GM21825 (cell line): ENCODE measurements around the gene MIAT.
"Not testable (repeated sequence)": the region's sequence is repeated elsewhere in the genome, so short reads cannot be mapped to it uniquely, and the experiment has no call there.

ENCODE experiments used
- ATAC-seq: cut with Tn5 transposase; IDR thresholded peaks from one replicate; pipeline ENCODE4 v1.9.1; 2021; ENCODE audit warnings: mild to moderate bottlenecking, moderate library complexity; ENCODE audit not compliant: unreplicated experiment

The MIAT gene

DNA sequence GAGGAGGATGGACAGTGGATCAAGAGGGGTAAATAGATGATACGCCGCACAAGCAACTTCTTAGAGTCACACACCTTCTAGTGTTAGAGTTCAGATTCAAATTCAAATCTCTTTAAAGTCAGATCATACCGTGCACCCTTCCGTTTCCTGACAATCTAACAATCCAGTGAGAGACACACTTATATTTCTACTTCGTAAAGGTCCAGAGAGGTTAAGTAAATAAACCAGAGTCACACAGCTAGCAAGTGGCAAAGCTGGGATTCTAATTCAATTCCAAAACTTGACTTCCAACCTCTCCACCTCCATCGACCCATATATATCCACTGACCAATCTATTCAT, 34.0 kb downstream of the MIAT start:
- no peak for ATAC-seq

DNA sequence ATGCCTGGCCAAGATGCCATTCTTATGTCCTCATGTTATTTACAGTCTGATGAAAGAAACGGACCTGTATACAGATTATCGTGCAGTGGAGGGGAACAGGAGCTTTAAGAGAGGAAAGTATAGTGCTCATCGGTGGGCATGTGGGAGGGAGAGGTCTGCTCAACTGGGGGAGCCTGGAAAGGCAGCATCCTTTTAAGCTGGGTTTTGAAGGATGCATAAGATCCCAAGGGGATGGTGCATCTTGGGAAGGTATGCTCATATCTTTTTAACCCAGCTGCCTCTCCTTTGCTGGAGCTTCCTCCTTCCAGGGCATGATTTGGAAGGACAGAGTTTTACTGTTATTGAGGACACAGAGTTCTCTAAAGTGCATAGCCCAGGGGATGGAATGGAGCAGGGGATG, 34.8 kb downstream of the MIAT start:
- ATAC-seq, result no peak

DNA sequence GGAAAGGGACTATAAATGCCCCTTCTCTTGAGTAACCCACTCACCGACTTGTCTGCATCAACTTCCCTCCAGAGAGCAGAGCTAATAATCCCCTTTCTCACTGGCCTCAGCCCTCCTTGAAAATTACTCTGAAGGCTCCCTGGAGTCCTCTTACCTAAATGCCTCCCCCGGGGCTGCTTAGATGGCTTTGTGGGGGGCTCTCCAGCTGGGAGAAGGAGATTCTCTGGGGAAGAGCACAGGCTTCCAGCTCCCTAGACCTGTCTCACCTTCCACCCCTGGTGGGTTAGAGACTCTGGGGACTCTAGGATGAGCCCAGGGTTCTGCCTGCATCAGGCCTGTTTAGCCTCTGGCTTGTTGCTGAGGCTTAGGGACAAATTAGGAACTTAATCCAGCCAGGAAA, 39.8 kb downstream of the MIAT start:
- ATAC-seq, result no peak

DNA sequence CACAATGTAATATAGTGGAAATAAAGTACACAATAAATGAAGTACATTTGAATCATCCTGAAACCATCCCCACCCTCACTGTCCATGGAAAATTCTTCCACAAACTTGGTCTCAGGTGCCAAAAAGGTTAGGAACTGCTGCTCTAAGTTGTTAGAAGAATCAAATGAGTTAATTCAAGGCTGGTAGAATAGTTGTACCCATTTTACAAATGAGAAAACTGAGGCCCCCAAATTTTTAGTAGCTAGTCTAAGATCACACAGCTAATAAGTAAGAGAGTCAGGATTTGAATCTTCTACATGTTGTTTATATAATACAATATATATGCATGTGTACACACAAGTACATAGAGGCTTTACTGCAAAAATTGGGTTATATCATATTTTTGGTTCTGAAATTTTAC, 43.1 kb downstream of the MIAT start:
- no peak for ATAC-seq

DNA sequence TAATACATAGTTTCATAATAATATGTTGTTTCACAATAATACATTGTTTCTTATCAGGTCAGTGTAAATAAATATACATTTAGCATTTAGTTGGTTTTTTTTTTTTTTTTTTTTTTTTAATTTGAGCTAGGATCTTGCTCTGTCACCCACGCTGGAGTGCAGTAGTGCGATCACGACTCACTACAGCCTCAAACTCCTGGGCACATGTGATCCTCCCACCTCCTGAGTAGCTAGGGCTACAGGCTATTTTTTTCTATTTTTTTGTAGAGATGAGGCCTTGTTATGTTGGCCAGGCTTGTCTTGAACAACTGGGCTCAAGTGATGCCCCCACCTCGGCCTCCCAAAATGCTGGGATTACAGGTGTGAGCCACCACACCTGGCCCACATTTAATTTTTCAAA, 43.5 kb downstream of the MIAT start:
- no peak for ATAC-seq

DNA sequence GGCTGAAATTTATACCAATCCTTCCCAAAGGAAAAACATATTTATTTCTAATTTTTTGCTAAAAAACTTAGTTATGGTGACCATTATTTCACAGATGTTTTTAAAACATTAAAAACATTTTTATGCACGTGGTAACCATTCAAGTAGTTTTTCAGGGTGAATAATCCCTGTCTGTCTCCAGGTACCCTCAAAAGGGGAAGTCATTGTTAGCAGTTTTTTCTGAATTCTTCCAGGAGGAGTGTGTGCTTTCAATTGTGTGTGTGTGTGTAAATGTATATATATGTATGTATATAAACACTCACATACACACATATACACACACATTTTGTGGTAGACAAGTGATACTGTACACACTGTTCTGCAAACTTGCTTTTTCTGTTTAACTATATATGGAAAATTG, 43.9 kb downstream of the MIAT start:
- no peak for ATAC-seq

DNA sequence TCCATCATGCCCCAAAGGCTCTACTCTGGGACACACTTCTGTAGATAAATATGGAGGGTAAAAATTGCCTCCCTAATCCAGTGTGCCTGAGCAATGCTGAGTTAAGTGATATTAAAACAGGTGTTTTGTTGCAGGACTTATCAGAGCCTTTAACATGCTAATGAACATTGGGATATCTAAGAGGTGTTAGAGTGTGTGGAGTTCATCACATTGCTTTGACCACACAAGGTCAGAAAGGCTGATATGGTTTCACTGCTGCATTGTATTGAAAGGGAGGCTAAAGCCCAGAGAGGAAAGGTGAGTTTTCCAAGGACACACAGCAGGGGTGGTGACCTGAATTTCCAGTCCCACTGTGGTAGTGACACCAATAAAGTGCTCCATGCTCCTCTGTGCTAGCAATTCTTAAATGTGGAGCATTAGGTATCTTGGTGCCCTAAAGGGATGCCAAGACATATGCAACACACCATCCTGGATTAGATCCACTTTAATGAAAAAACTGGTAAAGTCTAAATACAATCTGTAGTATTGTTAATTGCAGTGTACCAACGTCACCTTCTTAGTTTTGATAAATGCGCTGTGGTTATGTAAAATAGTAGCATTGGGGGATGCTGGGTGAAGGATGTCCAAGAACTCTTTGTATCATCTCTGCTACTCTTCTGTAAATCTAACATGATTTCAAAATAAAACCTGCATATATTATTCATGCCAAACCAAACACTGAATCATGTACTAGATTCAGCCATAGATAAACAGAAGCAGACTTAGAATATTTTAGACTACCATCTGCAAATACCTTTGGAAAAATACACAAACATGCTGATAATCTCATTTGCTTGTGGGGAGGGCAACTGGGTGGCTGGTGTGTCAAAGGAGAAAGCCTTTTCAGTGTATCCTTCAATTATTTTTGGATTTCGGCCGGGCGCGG, 45.8 kb downstream of the MIAT start:
- no peak for ATAC-seq

DNA sequence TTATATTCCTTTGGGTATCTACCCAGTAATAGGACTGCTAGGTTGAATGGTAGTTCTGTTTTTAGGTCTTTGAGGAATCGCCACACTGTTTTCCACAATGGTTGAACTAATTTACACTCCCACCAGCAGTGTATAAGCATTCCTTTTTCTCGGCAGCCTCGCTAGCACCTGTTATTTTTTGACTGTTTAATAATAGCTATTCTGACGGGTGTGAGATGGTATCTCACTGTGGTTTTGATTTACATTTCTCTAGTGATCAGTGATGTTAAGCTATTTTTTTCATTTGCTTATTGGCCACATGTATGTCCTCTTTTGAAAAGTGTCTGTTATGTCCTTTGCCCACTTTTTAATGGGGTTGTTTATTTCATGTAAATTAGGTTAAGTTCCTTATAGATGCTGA, 48.0 kb downstream of the MIAT start:
- not testable (repeated sequence) for ATAC-seq

DNA sequence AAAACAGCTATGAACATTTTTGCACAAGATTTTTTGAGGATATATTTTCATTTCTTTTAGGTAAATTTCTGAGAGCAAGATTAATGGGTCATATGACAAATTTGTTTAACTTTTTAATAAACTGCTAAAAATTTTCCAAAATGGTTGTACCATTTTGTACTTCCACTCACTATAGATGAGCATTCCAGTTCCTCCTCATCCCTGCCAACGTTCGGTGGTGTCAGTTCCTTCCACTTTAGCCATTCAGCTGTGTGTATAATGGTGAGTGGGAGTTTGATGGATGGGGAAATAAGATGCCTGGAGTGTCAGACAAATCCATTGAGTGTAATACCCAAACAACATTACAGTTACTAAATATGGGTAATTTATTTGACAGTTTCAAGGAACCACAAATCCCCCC, 49.7 kb downstream of the MIAT start:
- ATAC-seq, result no peak

DNA sequence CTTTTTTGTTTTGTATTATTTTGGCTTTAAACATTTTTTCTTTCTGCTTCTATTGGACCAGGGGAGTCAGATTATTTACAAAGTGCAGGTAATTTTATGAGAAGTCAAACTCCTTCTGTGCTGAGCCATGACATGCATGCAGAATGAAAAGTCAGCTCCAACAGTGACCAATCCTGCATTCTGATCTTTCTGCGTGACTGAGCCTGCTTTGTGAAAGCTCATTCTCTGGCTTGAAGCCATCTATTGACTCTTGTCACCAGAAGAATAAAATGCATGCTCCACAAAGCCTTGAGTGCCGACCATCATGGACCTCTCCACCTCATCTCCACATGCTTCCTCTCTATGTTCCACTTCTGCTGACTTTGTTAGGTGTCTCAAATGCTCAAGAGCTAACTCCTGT, 50.2 kb downstream of the MIAT start:
- ATAC-seq, result no peak

DNA sequence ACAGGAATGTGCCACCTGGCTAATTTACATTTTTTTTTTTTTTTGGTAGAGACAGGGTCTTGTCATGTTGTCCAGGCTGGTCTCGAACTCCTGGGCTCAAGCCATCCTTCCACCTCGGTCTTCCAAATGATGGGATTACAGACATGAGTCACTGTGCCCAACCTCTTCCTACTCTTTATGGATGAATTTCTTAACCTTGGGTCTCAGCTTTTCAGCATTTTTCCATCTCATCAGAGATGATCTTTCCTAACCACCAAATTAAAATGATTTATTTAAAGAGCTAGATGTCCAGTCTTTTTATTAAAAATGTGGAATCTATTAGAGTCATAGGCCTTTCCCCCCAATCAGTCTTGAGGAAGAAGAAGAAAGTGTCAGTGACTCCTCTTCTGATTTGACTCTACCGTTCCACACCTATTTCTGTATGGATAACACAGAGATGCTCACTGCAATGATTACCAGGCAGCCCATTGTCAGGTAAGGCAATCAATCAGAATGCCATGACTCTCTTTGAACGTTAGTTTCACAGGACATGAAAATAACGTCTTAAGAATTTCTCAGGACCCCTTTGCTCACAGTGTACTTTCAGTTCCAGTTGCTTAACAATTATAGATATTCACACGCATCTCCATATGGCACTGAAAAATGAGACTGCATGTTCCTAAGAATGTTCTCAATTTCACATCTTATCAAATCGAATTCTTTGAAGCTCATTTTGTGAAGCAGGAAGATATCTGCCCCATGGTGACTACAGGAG, 51.0 kb downstream of the MIAT start:
- ATAC-seq, result no peak

DNA sequence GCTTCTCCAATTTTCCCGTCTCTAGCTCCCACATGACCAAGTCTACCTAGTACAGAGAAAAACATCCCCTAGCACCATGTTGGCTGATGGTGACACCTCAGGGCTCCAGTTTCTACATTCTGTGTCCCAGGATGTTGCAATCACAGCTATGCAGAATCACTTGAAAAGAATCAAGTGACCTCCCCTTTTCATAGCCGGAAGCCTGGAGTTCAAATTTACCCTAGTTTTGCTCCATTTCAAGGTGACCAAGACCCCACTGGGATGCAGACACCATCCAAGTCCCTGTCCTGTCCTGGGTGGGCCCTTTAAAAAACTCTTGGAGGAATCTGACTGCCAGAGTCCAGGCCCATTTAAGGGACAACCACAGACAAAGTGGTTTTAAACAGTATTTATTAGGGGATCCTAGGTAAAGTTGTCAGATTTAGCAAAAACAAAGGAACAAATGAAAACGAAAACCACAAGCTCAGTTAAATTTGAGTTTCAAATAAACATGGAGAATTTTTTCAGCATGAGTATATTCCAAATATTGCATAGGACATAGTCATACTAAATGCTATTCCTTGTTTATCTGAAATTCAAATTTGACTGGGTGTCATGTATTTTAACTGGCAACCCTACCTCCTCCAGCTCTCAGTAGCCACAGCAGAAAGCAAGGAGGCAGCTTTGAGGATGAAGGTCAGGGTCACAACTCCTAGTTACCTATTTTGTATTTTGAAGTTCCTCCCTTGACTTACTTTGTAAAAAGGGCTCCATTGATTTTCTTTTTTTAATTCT, 52.4 kb downstream of the MIAT start:
- no peak for ATAC-seq

DNA sequence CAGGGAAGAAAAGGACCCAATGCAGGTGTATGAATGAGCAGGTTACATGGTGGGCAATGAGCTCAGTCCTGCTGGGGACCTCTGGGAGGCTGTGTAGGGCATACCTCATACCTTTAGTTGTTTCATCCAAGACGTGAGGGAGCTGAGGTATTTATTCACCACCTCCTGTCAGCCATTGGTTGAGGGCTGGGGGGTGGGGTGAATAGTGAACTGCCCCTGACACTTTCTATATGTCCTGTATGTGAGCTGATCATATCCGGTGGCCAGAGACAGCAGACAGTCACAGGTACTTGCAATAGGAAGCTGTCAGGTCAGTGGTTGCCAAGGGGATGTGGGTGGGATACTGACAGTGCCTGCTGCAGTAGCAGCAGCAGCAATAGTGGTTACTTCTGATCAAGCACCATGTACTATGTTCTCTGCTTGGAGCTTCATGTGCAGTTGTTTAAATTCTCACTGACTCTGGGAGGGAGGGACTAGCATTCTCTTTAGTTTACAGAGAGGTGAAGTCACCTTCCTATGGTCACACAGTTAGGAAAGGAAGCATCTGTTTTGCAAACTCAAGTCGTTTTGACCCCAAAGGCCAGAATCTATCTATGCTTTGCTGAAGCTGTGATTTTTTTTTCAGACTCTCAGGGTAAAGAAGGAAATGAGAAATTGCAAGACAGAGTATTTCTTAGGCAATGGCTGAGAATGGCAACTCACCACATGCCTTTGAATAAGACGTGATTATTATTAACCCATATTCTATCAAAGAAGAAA, 54.0 kb downstream of the MIAT start:
- ATAC-seq, result no peak

DNA sequence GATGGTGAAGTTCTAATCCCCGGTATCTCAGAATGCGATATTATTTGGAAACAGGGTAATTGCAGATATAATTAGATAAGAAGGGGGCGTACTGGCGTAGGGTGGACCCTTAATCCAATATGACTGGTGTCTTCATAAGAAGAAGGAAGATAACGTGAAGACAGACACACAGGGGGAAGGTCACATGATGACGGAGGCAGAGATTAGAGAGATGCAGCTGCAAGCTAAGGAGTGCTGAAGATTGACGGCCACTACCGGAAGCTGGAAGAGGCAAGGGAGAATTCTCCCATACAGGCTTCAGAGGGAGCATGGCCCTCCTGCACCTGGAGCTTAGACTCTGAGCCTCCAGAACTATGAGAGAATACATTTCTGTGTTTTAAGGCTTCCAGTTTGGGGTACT, 54.8 kb downstream of the MIAT start:
- no peak for ATAC-seq

DNA sequence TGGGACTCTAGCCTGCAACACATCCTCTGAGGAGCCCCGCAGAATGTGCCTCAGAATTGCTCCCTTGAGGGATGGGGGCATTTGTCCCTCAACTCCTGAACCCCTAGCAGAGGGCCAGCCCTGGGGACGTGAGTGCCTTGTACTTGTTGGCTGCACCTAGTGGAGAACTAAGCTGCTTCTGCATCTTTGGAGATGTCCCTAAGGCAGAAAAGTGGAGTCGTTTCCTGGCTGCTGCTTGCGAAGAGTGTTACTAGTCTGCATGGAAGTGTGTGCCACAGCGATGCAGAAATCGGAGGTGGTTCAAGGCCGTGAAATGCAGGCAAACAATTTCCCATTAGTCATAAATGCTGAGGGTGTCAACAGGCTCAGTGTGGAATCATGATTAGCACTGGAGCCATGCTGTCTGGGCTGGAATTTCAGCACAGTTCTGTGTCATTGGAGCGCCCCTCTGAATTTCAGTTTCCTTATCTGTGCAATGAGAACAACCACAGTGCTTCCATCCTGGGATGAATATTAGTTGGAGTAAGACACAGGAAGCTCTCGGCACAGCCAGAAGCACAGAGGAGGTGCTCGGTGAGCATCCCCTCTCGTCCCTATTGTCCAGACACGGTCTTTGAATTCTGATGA, 56.5 kb downstream of the MIAT start:
- no peak for ATAC-seq

DNA sequence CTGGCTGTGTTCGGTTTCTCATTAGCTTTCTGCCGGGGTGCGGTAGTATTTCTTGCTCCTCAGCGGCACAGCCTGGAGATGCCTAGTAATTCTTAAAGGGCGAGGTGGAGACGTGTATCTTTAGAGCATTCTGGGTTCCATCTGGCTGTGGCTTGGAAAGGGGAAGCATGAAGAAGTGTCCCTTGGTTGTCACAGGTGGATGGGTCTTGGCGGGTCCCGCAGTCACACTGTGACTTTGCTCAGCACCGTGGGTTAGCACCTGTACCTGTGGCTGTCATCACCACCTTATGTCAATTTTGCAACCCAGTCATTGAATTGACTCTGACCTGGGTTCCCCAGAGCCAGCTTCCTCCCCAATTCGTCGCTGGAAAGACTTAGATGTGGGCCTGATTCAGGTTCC, 57.6 kb downstream of the MIAT start:
- no peak for ATAC-seq

DNA sequence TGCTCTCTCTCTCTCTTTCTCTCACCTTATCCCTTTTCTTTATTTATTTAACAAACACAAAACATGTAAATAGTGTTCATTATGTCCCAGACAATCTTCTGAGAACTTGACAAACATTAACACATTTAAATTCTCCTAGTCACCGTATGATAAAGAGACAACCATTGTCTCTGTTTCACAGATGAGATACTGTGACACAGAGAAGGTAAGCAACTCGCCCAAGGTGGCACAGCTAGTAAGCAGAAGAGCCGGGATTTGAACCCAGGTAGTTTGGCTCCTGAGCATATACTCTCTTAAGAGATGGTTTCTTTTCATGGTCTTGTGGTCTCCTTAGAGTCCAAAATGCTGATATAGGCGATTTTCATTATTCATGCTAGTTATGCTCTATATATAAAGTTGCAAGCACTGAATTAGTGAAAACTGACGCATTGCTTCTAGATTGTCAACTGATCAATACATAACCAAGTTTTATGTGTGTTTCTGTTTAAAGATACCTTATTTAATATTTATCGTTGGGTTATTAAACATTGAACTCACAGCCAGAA, 58.1 kb downstream of the MIAT start:
- ATAC-seq, result no peak

DNA sequence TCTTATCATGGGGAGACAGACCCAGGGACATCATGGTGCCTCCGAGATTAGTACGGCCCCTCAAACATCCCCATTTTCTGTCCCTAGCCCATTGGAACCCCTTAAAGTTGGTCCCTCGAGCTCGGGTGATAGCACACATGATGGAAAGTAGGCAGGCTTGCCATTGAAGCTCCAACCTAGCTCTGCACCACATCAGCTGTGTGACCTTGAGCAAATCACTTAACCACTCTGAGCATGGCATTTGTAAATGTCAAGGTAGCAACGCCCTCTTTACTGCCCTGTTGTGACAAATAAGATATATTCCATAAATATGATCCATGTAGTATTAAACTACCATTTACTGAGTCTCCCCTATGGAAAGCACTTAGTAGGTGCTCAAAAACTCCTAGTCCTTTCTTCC, 61.1 kb downstream of the MIAT start:
- ATAC-seq, result no peak

DNA sequence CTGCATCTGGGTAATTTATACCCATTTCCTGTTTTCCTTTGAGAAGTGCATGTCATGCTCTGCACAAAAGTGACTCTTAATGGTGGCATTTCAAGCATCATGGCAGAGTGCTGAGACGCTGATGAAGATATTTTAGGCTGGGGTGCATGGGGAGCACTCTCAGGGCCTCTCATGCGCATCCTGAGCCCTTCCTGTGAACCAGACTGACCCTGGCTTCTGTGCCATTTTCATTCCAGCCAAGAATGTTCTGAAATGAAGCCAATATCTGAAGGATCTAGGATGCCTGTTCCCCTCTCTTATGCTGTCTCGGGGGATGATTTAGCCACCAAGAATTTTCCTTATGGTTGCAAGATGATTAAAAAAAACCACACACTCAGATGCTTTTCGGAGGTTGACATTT, 61.5 kb downstream of the MIAT start:
- ATAC-seq, result no peak

DNA sequence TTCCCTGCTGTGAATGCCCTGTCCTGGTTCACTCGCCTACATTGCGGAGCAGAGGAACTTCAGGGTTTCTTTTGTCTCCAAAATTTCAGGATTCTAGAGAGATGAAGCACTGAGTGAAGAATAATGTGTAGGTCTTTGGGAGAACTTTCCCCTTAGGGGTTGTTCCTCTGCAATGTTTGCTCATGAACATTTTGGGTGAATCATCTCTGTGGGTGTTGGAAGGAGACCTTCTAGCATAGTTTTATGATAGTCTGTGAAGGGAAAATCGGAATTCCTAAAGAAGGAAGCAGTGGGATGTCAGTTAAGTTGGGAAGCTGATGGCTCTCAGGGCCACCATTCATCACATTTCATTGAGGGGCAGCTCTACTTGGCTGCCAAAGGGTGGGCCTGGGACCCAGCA, 64.8 kb downstream of the MIAT start:
- no peak for ATAC-seq
